NB4 (cell line): Measurements from ENCODE around the gene E2F7.

Experiments
- CTCF ChIP-seq: IDR thresholded peaks from one replicate; pipeline ENCODE4 v1.5.1; 2012; ENCODE audit warnings: low read depth, low read length
- MYC ChIP-seq: IDR thresholded peaks from 2 replicates; pipeline ENCODE4 v1.6.1; 2011; ENCODE audit warnings: low read depth, low read length

GRCh38 chr12:77054851-77055250 is 10.5 kb downstream of the E2F7 start:
- TF ChIP-seq MYC = no peak
- no peak for TF ChIP-seq CTCF
